MG63 (cell line): ENCODE data around the gene ADAP2. TPM values are rescaled to one million over a fixed set of nuclear protein-coding genes. Genes with fewer than 3 reads are reported as not detected.
"Not testable (repeated sequence)": the region's sequence is repeated elsewhere in the genome, so short reads cannot be mapped to it uniquely, and the experiment has no call there.

Experiments used
- DNase-seq: peaks from one replicate; pipeline ENCODE4 v3.0.0-alpha.2; 2020
- H3K27me3 ChIP-seq: fragments of 250-450 bp; sonication (Bioruptor Pico); 2 replicates; pipeline ENCODE4 v1.5.1; 2020; ENCODE audit warnings: mild to moderate bottlenecking, moderate library complexity
- H3K36me3 ChIP-seq: fragments of 250-450 bp; sonication (Bioruptor Pico); 2 replicates; pipeline ENCODE4 v1.5.1; 2020; ENCODE audit warnings: mild to moderate bottlenecking, moderate library complexity
- H3K4me3 ChIP-seq: fragments of 250-450 bp; sonication (Bioruptor Pico); 2 replicates; pipeline ENCODE4 v1.5.1; 2020; ENCODE audit warnings: mild to moderate bottlenecking, moderate library complexity
- H3K9me3 ChIP-seq: fragments of 250-450 bp; sonication (Bioruptor Pico); 2 replicates; pipeline ENCODE4 v1.5.1; 2020; ENCODE audit warnings: mild to moderate bottlenecking, moderate library complexity
- total RNA-seq: library from RNA; depleted of rRNA; stranded (reverse); fragments of >200 nt; shearing (Covaris generic); gene quantifications from 2 replicates; pipeline ENCODE4 v1.2.3, GENCODE V29; 2014; ENCODE audit warnings: low replicate concordance

ADAP2 gene
- total RNA-seq, 1 experiment from 2014 or later, result 1.4 TPM

DNA sequence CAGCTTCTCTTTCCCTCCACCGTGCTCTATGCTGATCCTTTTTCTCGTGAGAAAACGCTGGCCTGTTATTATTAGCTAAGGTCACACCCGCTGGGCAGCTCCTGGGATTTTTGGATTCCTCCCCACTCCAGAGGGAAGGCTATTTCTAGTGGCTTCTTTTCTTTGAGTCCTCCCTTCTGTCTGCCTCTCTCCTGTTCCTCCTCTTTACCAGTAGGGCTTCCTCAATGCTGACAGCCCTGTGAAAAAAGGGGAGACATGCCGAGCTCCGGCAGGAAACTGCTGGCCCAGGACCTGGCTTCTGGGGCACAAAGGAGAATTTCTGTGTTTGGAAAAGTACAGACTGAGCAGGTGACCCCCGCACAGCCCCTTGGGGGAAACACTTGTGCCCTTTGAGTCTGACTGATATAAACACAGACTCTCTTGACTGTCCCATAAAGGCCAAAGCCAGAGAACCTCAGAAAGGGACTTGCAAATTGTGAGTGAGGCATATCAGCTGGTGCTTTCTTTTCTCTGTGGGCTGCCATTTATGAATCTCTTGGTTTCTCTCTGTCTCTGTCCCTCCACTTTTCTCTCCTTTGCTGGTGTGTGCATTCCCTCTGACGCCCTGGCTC is 35.1 kb downstream of the ADAP2 start:
- DNase-seq, result peak; percentile 4
- H3K27me3 ChIP-seq, result no peaks in the 10 kb centered on the region
- H3K9me3 ChIP-seq, result no peaks in the 10 kb centered on the region
- no peaks in the 10 kb centered on the region for H3K36me3 ChIP-seq
- H3K4me3 ChIP-seq, result no peak overlapping the region

GRCh38 chr17:30957741-30958140 is 36.0 kb downstream of the ADAP2 start:
- no peak for DNase-seq
- no peaks in the 10 kb centered on the region for H3K27me3 ChIP-seq
- H3K36me3 ChIP-seq, result no peaks in the 10 kb centered on the region
- H3K9me3 ChIP-seq, result no peaks in the 10 kb centered on the region
- H3K4me3 ChIP-seq, result no peak overlapping the region

GRCh38 chr17:30958187-30958586 is 36.4 kb downstream of the ADAP2 start:
- Histone ChIP-seq H3K27me3 (no peaks in the 10 kb centered on the region), H3K9me3 (no peaks in the 10 kb centered on the region), H3K36me3 (no peaks in the 10 kb centered on the region), H3K4me3 (no peak overlapping the region)
- DNase-seq, result no peak

DNA sequence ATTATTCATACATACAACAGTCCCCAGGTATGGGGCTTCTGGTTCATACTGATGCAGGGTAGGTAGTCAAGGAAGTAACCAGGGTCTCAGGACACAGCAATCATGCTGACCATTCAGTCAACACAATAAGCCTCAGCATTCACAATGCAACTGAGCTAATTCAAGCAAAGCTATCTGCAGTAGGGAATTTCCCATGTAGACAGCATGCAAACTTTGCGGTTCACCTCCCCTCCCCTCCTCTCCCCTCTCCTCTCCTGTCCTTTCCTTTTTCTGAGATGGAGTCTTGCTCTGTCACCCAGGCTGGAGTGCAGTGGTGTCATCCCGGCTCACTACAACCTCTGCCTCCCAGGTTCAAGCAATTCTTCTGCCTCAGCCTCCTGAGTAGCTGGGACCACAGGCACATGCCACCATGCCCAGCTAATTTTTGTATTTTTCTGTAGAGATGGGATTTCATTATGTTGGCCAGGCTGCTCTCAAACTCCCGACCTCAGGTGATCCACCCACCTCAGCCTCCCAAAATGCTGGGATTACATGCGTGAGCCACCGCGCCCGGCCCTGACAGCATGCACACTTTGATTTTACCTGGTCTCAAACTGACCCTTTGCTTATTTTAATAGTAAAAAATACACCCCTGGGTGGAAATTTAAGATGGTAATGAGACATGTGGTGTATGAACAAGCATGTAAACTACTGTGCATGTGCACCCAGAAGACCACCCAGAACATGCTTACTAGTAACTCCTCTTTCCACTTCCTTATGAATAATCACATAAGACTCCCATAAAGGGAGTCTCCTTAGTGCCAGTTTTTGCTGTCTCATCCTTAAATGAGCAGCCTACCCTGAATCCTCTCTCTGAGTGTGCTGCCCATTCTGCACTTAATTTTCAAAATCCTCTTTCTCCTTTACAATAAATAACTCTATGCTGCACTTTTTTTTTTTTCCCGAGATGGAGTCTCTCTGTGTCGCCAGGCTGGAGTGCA is 39.8 kb downstream of the ADAP2 start:
- no peaks in the 10 kb centered on the region for H3K36me3 ChIP-seq
- DNase-seq, result no peak
- no peaks in the 10 kb centered on the region for H3K9me3 ChIP-seq
- H3K27me3 ChIP-seq, result no peaks in the 10 kb centered on the region
- H3K4me3 ChIP-seq, result no peak overlapping the region

- not testable (repeated sequence) for DNase-seq, H3K27me3 ChIP-seq, H3K36me3 ChIP-seq, H3K9me3 ChIP-seq, H3K4me3 ChIP-seq
Measured at GRCh38 chr17:30964312-30964711, 42.6 kb downstream of the ADAP2 start.

DNA sequence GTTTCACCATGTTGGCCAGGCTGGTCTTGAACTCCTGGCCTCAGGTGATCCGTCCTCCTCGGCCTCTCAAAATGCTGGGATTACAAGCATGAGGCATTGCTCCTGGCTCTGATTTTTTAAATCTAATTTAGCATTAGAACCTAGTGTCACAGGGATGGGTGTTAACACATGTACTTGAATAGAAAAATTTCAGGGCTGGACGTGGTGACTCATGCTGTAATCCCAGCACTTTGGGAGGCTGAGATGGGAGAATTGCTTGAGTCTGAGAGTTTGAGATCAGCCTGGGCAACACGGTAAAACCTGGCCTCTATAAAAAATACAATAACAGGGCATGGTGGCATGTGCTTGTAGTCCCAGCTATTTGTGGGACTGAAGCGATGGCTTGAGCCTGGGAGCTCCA is 43.1 kb downstream of the ADAP2 start:
- Histone ChIP-seq H3K27me3 (no peaks in the 10 kb centered on the region), H3K36me3 (no peaks in the 10 kb centered on the region), H3K9me3 (no peaks in the 10 kb centered on the region), H3K4me3 (no peak overlapping the region)
- DNase-seq, result peak; percentile 19

DNA sequence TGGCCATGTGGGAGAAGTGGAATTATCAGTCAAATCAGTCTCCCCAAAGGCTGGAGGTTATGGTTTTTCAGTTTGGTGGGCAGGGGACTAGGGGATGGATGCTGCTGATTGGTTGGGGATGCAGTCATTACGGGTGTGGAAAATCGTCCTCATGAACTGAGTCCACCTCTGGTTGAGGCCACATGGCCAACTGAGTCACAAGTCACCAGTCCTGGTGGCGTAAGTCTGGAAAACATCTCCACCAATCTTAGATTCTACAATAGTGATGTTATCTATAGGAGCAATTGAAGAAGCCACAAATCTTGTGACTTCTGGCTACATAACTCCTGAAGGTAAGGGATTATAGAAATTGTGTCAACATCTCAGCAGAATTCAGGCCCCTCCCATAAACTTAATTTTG is 43.9 kb downstream of the ADAP2 start:
- Histone ChIP-seq H3K36me3 (no peaks in the 10 kb centered on the region), H3K27me3 (no peaks in the 10 kb centered on the region), H3K4me3 (no peak overlapping the region), H3K9me3 (no peaks in the 10 kb centered on the region)
- DNase-seq, result no peak

DNA sequence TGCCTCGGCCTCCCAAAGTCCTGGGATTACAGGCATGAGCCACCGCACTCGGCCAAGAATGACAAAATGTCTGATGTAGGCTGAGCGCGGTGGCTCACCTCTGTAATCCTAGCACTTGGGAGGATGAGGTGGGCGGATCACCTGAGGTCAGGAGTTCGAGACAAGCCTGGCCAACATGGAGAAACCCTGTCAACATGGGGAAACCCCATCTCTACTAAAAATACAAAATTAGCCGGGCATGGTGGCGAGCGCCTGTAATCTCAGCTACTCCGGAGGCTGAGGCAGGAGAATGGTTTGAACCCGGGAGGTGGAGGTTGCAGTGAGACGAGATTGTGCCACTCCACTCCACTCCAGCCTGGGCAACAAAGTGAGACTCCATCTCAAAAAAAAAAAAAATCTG is 46.2 kb downstream of the ADAP2 start:
- DNase-seq, H3K4me3 ChIP-seq, H3K27me3 ChIP-seq, H3K9me3 ChIP-seq: not testable (repeated sequence)
- H3K36me3 ChIP-seq, result peaks cover 12% of the 10 kb centered on the region

DNA sequence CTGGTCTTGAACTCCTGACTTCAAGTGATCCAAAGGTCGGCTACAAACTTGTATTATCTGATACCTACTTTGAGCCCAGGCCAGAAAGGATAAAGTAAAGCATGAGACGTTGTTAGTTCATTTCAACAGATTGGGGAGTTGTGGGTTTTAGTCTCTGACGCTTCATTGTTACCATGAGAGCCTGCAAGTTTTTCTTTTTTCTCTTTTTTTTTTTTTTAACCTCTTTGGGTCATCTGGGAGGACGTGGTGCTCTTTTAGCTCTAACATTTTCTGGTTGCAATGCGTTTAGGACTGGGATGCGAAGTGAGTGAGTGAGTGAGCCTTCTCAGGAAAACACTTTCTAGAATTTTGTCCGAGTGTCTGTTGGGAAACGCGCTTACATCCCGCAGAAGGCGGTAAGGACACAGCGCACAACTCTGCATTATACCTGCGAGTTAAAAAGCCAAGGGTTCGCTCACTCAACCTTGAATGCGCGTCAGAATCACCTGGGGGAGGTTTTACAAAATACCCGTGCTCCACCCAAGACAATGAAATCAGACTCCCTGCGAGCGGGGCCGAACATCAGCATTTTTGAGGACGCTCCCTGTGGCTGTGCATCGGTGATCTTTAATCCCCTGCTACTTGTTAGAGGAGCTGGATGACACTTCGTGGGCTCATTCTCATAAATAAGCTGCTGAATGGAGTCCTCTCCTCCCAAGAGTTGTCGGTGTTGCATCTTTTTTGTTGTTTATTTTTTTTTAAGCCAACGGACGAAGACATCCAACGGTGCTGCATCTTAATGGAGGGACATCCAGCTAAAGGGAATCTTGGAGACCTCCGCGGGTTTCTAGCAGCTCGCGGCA is 48.5 kb downstream of the ADAP2 start:
- peak; percentile 12 for DNase-seq
- no peaks in the 10 kb centered on the region for H3K27me3 ChIP-seq
- 0 out of 2 replicates have a peak, but pooled peaks cover 4% of the 10 kb centered on the region for H3K9me3 ChIP-seq
- H3K4me3 ChIP-seq, result peak overlapping the region; percentile 58
- H3K36me3 ChIP-seq, result peaks cover 26% of the 10 kb centered on the region

DNA sequence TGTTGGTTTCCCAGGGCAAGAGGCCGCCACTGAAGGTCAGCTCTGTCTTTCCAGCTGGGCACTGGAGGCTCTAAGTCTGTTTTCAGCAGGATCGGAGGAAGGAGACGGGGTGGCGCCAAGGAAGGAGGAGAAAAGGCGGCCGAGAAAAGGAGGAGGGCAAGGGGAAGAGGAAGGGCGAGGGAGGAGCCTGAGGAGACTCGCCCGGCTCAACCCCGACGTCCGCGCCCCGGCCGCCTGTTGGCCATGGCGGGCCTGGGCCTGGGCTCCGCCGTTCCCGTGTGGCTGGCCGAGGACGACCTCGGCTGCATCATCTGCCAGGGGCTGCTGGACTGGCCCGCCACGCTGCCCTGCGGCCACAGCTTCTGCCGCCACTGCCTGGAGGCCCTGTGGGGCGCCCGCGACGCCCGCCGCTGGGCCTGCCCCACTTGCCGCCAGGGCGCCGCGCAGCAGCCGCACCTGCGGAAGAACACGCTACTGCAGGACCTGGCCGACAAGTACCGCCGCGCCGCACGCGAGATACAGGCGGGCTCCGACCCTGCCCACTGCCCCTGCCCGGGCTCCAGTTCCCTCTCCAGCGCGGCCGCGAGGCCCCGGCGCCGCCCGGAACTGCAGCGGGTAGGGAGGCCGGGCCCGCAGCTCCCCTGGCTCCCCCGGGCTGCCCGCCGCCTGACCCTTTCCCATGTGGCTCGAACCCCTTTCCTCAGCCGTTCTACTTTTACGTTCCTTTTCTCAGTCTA is 49.3 kb downstream of the ADAP2 start, which contains the start of gene RNF135:
TSS of gene RNF135 (plus strand) at position 209 of the 737 bp plus-strand sequence. CDS start at position 244, 35 bp downstream.
- DNase-seq, result peak; percentile 95
- peaks cover 32% of the 10 kb centered on the region for H3K36me3 ChIP-seq
- peak within 1 kb of the TSS; percentile 58 for H3K4me3 ChIP-seq
- H3K9me3 ChIP-seq, result 0 out of 2 replicates have a peak, but pooled peaks cover 4% of the 10 kb centered on the region
- no peaks in the 10 kb centered on the region for H3K27me3 ChIP-seq

- DNase-seq, result no peak
- Histone ChIP-seq H3K4me3 (no peak overlapping the region), H3K9me3 (0 out of 2 replicates have a peak, but pooled peaks cover 4% of the 10 kb centered on the region), H3K36me3 (peaks cover 32% of the 10 kb centered on the region), H3K27me3 (no peaks in the 10 kb centered on the region)
Measured at GRCh38 chr17:30975042-30975820, 53.5 kb downstream of the ADAP2 start.

GRCh38 chr17:30979919-30980318 is 58.2 kb downstream of the ADAP2 start:
- H3K9me3 ChIP-seq, H3K27me3 ChIP-seq, H3K4me3 ChIP-seq: not testable (repeated sequence)

GRCh38 chr17:30981531-30982519 is 60.1 kb downstream of the ADAP2 start:
- no peaks in the 10 kb centered on the region for H3K27me3 ChIP-seq
- H3K9me3 ChIP-seq, result no peaks in the 10 kb centered on the region
- H3K4me3 ChIP-seq, result no peak overlapping the region
- peaks cover 10% of the 10 kb centered on the region for H3K36me3 ChIP-seq
- no peak for DNase-seq

More at GRCh38 chr17:30979919-30980318, 58.2 kb downstream of the ADAP2 start:
- H3K36me3 ChIP-seq, result peaks cover 15% of the 10 kb centered on the region
- not testable (repeated sequence) for DNase-seq

DNA sequence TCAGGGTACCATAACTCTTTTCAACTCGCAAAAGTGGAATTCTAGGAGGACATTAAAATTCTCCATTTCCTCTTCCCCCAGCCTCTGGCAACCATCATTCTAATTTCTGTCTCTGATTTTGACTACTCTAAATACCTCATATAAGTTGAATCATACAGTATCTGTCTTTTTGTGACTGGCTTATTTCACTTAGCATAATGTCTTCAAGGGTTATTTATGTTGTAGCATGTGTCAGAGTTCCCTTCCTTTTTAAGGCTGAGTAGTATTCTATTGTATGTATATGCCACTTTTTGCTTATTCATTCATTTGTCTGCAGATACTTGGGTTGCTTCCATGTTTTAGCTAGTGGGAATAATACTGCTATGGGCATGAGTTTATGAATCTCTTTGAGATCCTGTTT is 61.1 kb downstream of the ADAP2 start:
- peaks cover 10% of the 10 kb centered on the region for H3K36me3 ChIP-seq
- no peaks in the 10 kb centered on the region for H3K9me3 ChIP-seq
- H3K4me3 ChIP-seq, result no peak overlapping the region
- H3K27me3 ChIP-seq, result no peaks in the 10 kb centered on the region
- DNase-seq, result no peak
